CD4-positive, alpha-beta T cell (primary cell): ENCODE measurements around the gene CDC25A. TPM values are rescaled to one million over a fixed set of nuclear protein-coding genes. Genes with fewer than 3 reads are reported as not detected.
A peak's percentile ranks its signal among the peaks of the same experiment; 100 is the strongest.
"Not testable (repeated sequence)": the region's sequence is repeated elsewhere in the genome, so short reads cannot be mapped to it uniquely, and the experiment has no call there.

ENCODE experiments used
- ATAC-seq: fragments of 200-7000 bp; cut with Tn5 transposase; one replicate; pipeline ENCODE4 v1.10.0; 2022; ENCODE audit warnings: mild to moderate bottlenecking; ENCODE audit not compliant: poor library complexity
- CTCF ChIA-PET: fragments of 350-600 bp; sonication (Branson Sonifier 250); formaldehyde crosslinking; loops from one replicate; lab custom pipeline; 2021; ENCODE audit warnings: antibody characterized with exemption, inconsistent platforms; lab: Charles Lee
- POLR2A ChIA-PET: fragments of 350-600 bp; sonication (Branson Sonifier 250); formaldehyde crosslinking; loops from one replicate; lab custom pipeline; 2021; ENCODE audit warnings: antibody characterized with exemption, inconsistent platforms; lab: Charles Lee
- DNase-seq, 14 experiments: peaks; one replicate each; pipeline ENCODE4 v3.0.0-alpha.2; 2013 to 2020; ENCODE audit warnings: mixed read lengths in 2 of 14
- H3K27ac ChIP-seq, 2 donors: one replicate each; pipeline versions ENCODE4 v1.5.1 to v1.7.0; 2013; ENCODE audit warnings: low read length in 2 of 2, low read depth in 1 of 2, mild to moderate bottlenecking in 1 of 2
- H3K27me3 ChIP-seq, 2 experiments: 1 replicate in 1 of 2; 2 replicates in 1 of 2; pipeline versions ENCODE4 v1.6.1 to v1.7.0; 2013; ENCODE audit warnings: low read length in 2 of 2, control low read depth in 1 of 2, mild to moderate bottlenecking in 1 of 2, moderate library complexity in 1 of 2; ENCODE audit not compliant: insufficient read depth in 2 of 2, control insufficient read depth in 1 of 2
- H3K36me3 ChIP-seq: one replicate; pipeline ENCODE4 v1.6.1; 2013; ENCODE audit warnings: low read length, control low read depth; ENCODE audit not compliant: insufficient read depth
- H3K4me1 ChIP-seq: one replicate; pipeline ENCODE4 v1.6.1; 2013; ENCODE audit warnings: low read length, control low read depth; ENCODE audit not compliant: insufficient read depth
- H3K4me3 ChIP-seq: one replicate; pipeline ENCODE4 v1.5.1; 2013; ENCODE audit warnings: mild to moderate bottlenecking, low read length, moderate library complexity
- H3K9me3 ChIP-seq, 2 experiments: 1 replicate in 1 of 2; 2 replicates in 1 of 2; pipeline versions ENCODE4 v1.6.1 to v1.7.0; 2013; ENCODE audit warnings: low read length in 2 of 2, mild to moderate bottlenecking in 2 of 2, control low read depth in 1 of 2, moderate library complexity in 1 of 2; ENCODE audit not compliant: control insufficient read depth in 1 of 2, insufficient read depth in 1 of 2
- H3K27ac Mint-ChIP-seq: one replicate; pipeline ENCODE4 v1.8.0; 2020; ENCODE audit warnings: mixed read lengths
- H3K27me3 Mint-ChIP-seq: one replicate; pipeline ENCODE4 v1.8.0; 2021; ENCODE audit warnings: mixed read lengths
- H3K36me3 Mint-ChIP-seq: one replicate; pipeline ENCODE4 v1.8.0; 2021; ENCODE audit warnings: low read depth, mixed read lengths
- H3K4me1 Mint-ChIP-seq: one replicate; pipeline ENCODE4 v1.8.0; 2021; ENCODE audit warnings: low read depth, mixed read lengths
- H3K4me3 Mint-ChIP-seq: one replicate; pipeline ENCODE4 v1.8.0; 2020; ENCODE audit warnings: mild to moderate bottlenecking, mixed read lengths
- H3K9me3 Mint-ChIP-seq: one replicate; pipeline ENCODE4 v1.8.0; 2020; ENCODE audit warnings: mixed read lengths
- intact Hi-C, 2 experiments: fragments of 100-400 bp; cut with DNase I in 1 of 2; cut with micrococcal nuclease in 1 of 2; formaldehyde crosslinking; loops; one replicate each; pipeline versions ENCODE4 v1.15.1 to v1.9.0; 2023 to 2025; cut with DNase I, micrococcal nuclease
- total RNA-seq, 174 experiments: library from RNA in 2 of 174; stranded (reverse) in 2 of 174; gene quantifications; one replicate each; pipeline ENCODE4 v1.2.3 and lab custom pipeline; 2021 to 2026
- TF ChIP-seq, protein P1 (sequence below): fragments of 200-600 bp; IDR thresholded peaks from one replicate; pipeline ENCODE4 v1.8.0; 2022; ENCODE audit warnings: antibody characterized with exemption, mild to moderate bottlenecking

Gene CDC25A
- total RNA-seq, 2 experiments from 2014 or later: 0.14 TPM; not detected in 1

DNA sequence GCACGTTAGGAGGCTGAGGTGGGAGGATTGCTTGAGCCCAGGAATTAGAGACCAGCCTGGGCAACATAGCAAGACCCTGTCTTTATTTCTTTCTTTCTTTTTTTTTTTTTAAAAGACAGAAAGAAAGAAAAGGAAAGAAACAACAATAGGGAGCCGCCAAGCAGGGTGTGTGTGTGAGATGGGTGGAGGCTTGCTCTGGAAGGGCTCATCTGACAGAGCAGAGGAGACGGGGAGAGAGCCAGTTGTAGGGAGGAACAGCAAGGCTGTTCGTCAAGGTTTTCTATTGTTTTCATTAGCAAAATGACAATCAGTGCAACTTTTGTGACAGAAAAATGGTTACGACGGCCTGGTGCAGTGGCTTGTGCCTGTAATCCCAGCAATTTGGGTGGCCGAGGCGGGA, 69.3 kb downstream of the CDC25A start:
- no peaks in the 10 kb centered on the region for H3K27me3 Mint-ChIP-seq
- intact Hi-C loops: no loop called here
- Histone ChIP-seq H3K9me3 (no peaks in the 10 kb centered on the region), H3K27ac (no peak overlapping the region), H3K4me1 (no peaks in the 10 kb centered on the region), H3K4me3 (no peak overlapping the region), H3K27me3 (no peaks in the 10 kb centered on the region), H3K36me3 (no peaks in the 10 kb centered on the region)
- H3K9me3 Mint-ChIP-seq: no peaks in the 10 kb centered on the region
- DNase-seq (no peak), ATAC-seq (no peak)
- POLR2A ChIA-PET: no interaction called here
- H3K36me3 Mint-ChIP-seq: no peaks in the 10 kb centered on the region
- H3K4me1 Mint-ChIP-seq: no peaks in the 10 kb centered on the region
- CTCF ChIA-PET: no interaction called here
- no peak overlapping the region for H3K27ac Mint-ChIP-seq
- TF ChIP-seq, protein P1, sequence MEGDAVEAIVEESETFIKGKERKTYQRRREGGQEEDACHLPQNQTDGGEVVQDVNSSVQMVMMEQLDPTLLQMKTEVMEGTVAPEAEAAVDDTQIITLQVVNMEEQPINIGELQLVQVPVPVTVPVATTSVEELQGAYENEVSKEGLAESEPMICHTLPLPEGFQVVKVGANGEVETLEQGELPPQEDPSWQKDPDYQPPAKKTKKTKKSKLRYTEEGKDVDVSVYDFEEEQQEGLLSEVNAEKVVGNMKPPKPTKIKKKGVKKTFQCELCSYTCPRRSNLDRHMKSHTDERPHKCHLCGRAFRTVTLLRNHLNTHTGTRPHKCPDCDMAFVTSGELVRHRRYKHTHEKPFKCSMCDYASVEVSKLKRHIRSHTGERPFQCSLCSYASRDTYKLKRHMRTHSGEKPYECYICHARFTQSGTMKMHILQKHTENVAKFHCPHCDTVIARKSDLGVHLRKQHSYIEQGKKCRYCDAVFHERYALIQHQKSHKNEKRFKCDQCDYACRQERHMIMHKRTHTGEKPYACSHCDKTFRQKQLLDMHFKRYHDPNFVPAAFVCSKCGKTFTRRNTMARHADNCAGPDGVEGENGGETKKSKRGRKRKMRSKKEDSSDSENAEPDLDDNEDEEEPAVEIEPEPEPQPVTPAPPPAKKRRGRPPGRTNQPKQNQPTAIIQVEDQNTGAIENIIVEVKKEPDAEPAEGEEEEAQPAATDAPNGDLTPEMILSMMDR: no peak
- H3K4me3 Mint-ChIP-seq: no peak overlapping the region

- ChIA-PET CTCF (no interaction called here), POLR2A (no interaction called here)
- intact Hi-C loops: no loop called here
- Mint-ChIP-seq H3K36me3 (no peaks in the 10 kb centered on the region), H3K4me3 (no peak overlapping the region), H3K27ac (no peak overlapping the region), H3K4me1 (no peaks in the 10 kb centered on the region), H3K9me3 (no peaks in the 10 kb centered on the region), H3K27me3 (no peaks in the 10 kb centered on the region)
- Histone ChIP-seq H3K36me3 (no peaks in the 10 kb centered on the region), H3K27me3 (no peaks in the 10 kb centered on the region), H3K4me1 (no peaks in the 10 kb centered on the region), H3K4me3 (no peak overlapping the region), H3K9me3 (no peaks in the 10 kb centered on the region), H3K27ac (no peak overlapping the region)
- DNase-seq: no peak
- ATAC-seq: no peak
- TF ChIP-seq, protein P1: no peak
These were observed 69.9 kb downstream of the CDC25A start for GRCh38 chr3:48118322-48118721.

DNA sequence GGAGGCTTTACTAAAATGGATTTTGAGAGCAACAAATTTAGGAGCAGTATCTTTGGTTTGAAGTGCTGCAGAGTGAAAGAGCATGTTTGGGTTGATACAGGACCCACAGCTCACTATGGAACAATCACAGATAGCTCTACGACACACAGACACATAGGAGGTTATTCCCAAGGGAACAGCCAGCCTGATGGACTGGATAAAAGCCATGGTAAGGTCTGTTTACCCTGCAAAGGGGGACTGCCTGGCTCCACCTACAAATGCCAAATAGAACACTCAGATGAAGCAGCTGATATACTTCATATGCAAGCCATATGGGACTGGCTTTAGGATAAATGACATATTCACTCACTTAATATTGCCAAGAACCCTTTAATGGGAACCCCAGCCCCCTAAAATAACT, 75.4 kb downstream of the CDC25A start:
- Mint-ChIP-seq H3K27ac (peak overlapping the region; percentile 70), H3K4me3 (peak overlapping the region; percentile 59), H3K36me3 (no peaks in the 10 kb centered on the region), H3K9me3 (no peaks in the 10 kb centered on the region), H3K27me3 (no peaks in the 10 kb centered on the region), H3K4me1 (peaks cover 7% of the 10 kb centered on the region)
- ATAC-seq (no peak), DNase-seq (no peak)
- CTCF ChIA-PET: interaction anchor here (0.7 kb wide), 1 partner anchor 69 kb away, joined by 3 read pairs; no protein-coding TSS in a partner anchor
- TF ChIP-seq, protein P1: no peak
- POLR2A ChIA-PET: interaction anchor here (0.8 kb wide), 1 partner anchor 23 kb away, joined by 3 read pairs; no protein-coding TSS in a partner anchor
- Histone ChIP-seq H3K27me3 (no peaks in the 10 kb centered on the region), H3K27ac (peak overlapping the region in 1 of 2 donors; percentile 55), H3K9me3 (peaks cover 0 to 6% of the 10 kb centered on the region in 2 experiments), H3K4me3 (no peak overlapping the region), H3K4me1 (peaks cover 12% of the 10 kb centered on the region), H3K36me3 (no peaks in the 10 kb centered on the region)
- intact Hi-C loops: no loop called here

GRCh38 chr3:48112108-48112791, 76.0 kb downstream of the CDC25A start:
- H3K36me3 ChIP-seq, H3K9me3 ChIP-seq, H3K4me3 ChIP-seq, H3K4me1 Mint-ChIP-seq, H3K36me3 Mint-ChIP-seq, H3K27me3 Mint-ChIP-seq, ATAC-seq, H3K9me3 Mint-ChIP-seq, H3K27me3 ChIP-seq, intact Hi-C loops: not testable (repeated sequence)
- CTCF ChIA-PET: interaction anchor here (0.6 kb wide), 1 partner anchor 971 kb away, joined by 4 read pairs; no protein-coding TSS in a partner anchor
- peak overlapping the region; percentile 70 for H3K27ac Mint-ChIP-seq
- Histone ChIP-seq H3K4me1 (peaks cover 12% of the 10 kb centered on the region), H3K27ac (peak overlapping the region; percentile 35 to 55)
- peak overlapping the region; percentile 59 for H3K4me3 Mint-ChIP-seq
- DNase-seq: peak in 4 of 14 experiments; percentile 1 to 76 (median 39)
- POLR2A ChIA-PET: interaction anchor here (0.8 kb wide), 1 partner anchor 23 kb away, joined by 3 read pairs; no protein-coding TSS in a partner anchor
